Measurements from ENCODE around the gene VTCN1.

- TF ChIP-seq POLR2A (IDR thresholded peaks at IDR 0.05; ENCODE audit: low read length): no peak
- no peak for TF ChIP-seq GATA1 (IDR thresholded peaks at IDR 0.05; ENCODE audit: low read depth, low read length)
Measured at GRCh38 chr1:117124661-117125060, 86.1 kb downstream of the VTCN1 start.

All from erythroblast (primary cell).